BJ (cell line): ENCODE results near the gene SLC35G3. TPM values are rescaled to one million over a fixed set of nuclear protein-coding genes. Genes with fewer than 3 reads are reported as not detected.

Experiments used
- CTCF ChIA-PET: fragments of 350-600 bp; formaldehyde crosslinking; extraction: SDS; loops from one replicate; lab custom pipeline; 2021; ENCODE audit warnings: antibody characterized with exemption, inconsistent platforms; lab: Yijun Ruan, JAX
- POLR2A ChIA-PET: fragments of 300-600 bp; sonication (Branson Sonifier 250); formaldehyde crosslinking; extraction: SDS; loops from one replicate; lab custom pipeline; 2021; ENCODE audit warnings: antibody characterized with exemption; lab: Charles Lee
- DNase-seq: peaks from one replicate; pipeline ENCODE4 v3.0.0-alpha.2; 2011; ENCODE audit warnings: low read depth
- H3K27me3 ChIP-seq: 2 replicates; pipeline ENCODE4 v1.6.0; 2011; ENCODE audit warnings: low read length; ENCODE audit not compliant: control insufficient read depth, insufficient read depth
- H3K36me3 ChIP-seq: 2 replicates; pipeline ENCODE4 v1.5.1; 2011; ENCODE audit warnings: low read length; ENCODE audit not compliant: control insufficient read depth, insufficient read depth
- H3K4me3 ChIP-seq: 2 replicates; pipeline ENCODE4 v1.5.1; 2011; ENCODE audit warnings: low read depth, mild to moderate bottlenecking, control low read depth, low read length
- CTCF ChIP-seq: IDR thresholded peaks from 2 replicates; pipeline ENCODE4 v1.5.1; 2011; ENCODE audit warnings: low read depth, mild to moderate bottlenecking, control low read depth, inconsistent platforms, low read length, moderate library complexity; ENCODE audit not compliant: insufficient read depth
- polyA plus RNA-seq: library from polyadenylated mRNA; depleted of rRNA; stranded (reverse); fragments of >200 nt; gene quantifications from 2 replicates; pipeline ENCODE4 v1.2.3, GENCODE V29; 2011; rRNA removed

SLC35G3 gene
- polyA plus RNA-seq, 1 experiment, result not detected

GRCh38 chr17:35147375-35147905, 46.8 kb downstream of the SLC35G3 start, which contains the start of gene UNC45B:
TSS of gene UNC45B (plus strand) at chr17:35147817. CDS start at chr17:35148264, 447 bp downstream.
- Histone ChIP-seq H3K36me3 (no peaks in the 10 kb centered on the region), H3K27me3 (no peaks in the 10 kb centered on the region; the same call in 1 of the 2 replicates), H3K4me3 (no peak within 1 kb of the TSS)
- DNase-seq, result no peak
- POLR2A ChIA-PET, result no interaction called here
- CTCF ChIA-PET, result interaction anchor here (0.9 to 1.9 kb wide), 2 partner anchors 16 to 17 kb away, joined by 3 read pairs; no protein-coding TSS in a partner anchor
- TF ChIP-seq CTCF, result no peak

DNA sequence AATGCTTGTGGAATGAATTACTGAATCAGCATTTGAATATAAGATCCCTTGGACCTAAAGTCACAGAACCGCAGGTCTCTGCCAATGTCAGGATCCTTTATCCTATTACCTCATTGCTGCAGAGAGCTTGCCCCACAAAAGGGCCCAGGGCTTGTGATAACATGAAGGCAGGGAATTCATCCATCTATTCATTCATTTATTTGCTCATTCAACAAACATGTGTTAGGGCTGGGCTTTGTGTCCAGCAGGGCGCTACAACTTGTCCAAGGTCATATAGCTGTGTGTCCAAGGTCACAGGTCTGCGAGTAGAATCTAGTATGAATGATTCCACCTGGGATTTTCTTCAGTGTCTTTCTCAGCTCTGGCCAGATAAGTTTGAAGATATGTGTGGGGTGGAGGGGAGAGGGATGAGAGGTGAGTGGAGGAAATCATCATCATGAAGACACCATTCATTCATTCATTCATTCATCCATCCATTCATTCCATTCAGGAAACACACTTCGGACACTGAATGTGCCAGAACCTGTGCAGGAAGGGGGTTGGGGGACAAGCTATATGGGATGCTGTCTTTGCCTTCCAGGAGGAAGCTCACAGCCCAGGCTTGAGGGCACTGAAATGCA, 47.9 kb downstream of the SLC35G3 start:
- no peak for TF ChIP-seq CTCF
- DNase-seq, result no peak
- H3K4me3 ChIP-seq, result no peak overlapping the region
- H3K36me3 ChIP-seq, result no peaks in the 10 kb centered on the region
- H3K27me3 ChIP-seq, result no peaks in the 10 kb centered on the region; the same call in 1 of the 2 replicates
- ChIA-PET CTCF (no interaction called here), POLR2A (no interaction called here)

GRCh38 chr17:35144840-35145239, 49.4 kb downstream of the SLC35G3 start:
- DNase-seq, result no peak
- CTCF ChIA-PET, result interaction anchor here (1.0 kb wide), 1 partner anchor 8 kb away, joined by 3 read pairs; no protein-coding TSS in a partner anchor
- Histone ChIP-seq H3K27me3 (no peaks in the 10 kb centered on the region; the same call in 1 of the 2 replicates), H3K36me3 (no peaks in the 10 kb centered on the region), H3K4me3 (no peak overlapping the region)
- POLR2A ChIA-PET, result no interaction called here
- TF ChIP-seq CTCF, result no peak

Other genes starting within 250 kb of the SLC35G3 start
- gene CCT6B, start 232.9 kb downstream of the SLC35G3 start, polyA plus RNA-seq, result 1.4 and 2.8 TPM in 2 replicates
- 3.8 and 5.1 TPM in 2 replicates for gene ZNF830, start 232.9 kb downstream of the SLC35G3 start, polyA plus RNA-seq
- gene LIG3, start 213.9 kb downstream of the SLC35G3 start, polyA plus RNA-seq, result 24.0 and 31.1 TPM in 2 replicates
- gene RFFL, start 130.7 kb downstream of the SLC35G3 start, polyA plus RNA-seq, result 9.1 and 10.6 TPM in 2 replicates
- gene RAD51D, start 74.5 kb downstream of the SLC35G3 start, polyA plus RNA-seq, result 13.1 and 16.1 TPM in 2 replicates
- gene FNDC8, start 72.8 kb downstream of the SLC35G3 start, polyA plus RNA-seq, result not detected in 2 replicates
- 8.1 and 14.9 TPM in 2 replicates for gene NLE1, start 52.1 kb downstream of the SLC35G3 start, polyA plus RNA-seq
- not detected in 2 replicates for gene UNC45B, start 46.6 kb downstream of the SLC35G3 start, polyA plus RNA-seq
- 32.6 and 65.3 TPM in 2 replicates for gene SLFN5, start 48.7 kb upstream of the SLC35G3 start, polyA plus RNA-seq
- 14.5 and 21.2 TPM in 2 replicates for gene SLFN11, start 179.2 kb upstream of the SLC35G3 start, polyA plus RNA-seq
- 8.6 and 16.5 TPM in 2 replicates for gene SLFN12, start 238.1 kb upstream of the SLC35G3 start, polyA plus RNA-seq